Erythroblast (primary cell): ENCODE measurements around the gene CST6.

Source experiments
- GATA1 ChIP-seq: IDR thresholded peaks from 2 replicates; pipeline ENCODE4 v1.6.1; 2011; ENCODE audit warnings: low read depth, mild to moderate bottlenecking, control low read depth, low read length, moderate library complexity
- POLR2A ChIP-seq: IDR thresholded peaks from 2 replicates; pipeline ENCODE4 v1.6.1; 2011; ENCODE audit warnings: mild to moderate bottlenecking, low read length

DNA sequence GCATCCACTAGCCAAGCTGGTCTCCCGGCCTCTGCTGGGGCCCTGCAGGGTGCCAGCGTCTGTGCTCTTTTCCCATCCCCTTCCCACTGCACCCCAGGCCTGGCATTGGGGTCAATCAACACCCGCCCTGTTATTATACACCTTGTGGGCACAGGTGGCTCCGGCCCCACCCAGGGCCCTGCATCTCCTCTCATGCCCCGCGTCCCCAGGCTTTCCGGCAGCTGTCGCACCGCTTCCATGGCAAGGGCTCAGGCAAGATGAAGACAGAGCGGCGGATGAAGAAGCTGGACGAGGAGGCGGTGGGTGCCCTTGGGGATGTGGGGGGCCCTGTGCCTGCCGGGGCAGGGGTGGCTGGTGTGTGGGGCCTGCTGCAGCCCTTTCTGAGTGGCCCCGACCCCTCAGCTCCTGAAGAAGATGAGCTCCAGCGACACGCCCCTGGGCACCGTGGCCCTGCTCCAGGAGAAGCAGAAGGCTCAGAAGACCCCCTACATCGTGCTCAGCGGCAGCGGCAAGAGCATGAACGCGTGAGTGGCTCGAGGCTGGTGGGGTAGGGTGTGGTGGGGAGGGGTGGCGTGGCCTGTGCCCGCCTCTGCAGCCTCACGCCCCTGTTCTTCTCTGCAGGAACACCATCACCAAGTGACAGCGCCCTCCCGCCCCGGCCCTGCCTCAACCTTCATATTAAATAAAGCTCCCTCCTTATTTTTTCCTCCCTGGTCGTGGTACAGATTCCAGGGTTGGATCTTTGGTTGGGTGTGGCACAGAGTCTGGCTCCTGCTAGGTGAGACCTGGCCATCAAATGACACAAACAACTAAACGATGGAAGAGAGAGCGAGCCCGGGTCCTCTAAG, 33.2 kb upstream of the CST6 start:
- no peak for TF ChIP-seq POLR2A
- TF ChIP-seq GATA1, result no peak
